WTC11 (cell line): Measurements from ENCODE around the gene TPPP3. TPM values are rescaled to one million over a fixed set of nuclear protein-coding genes. Genes with fewer than 3 reads are reported as not detected.

ENCODE experiments used
- ATAC-seq: fragments of 200-7000 bp; cut with Tn5 transposase; 2 replicates; pipeline ENCODE4 v1.10.0; 2021; ENCODE audit warnings: mild to moderate bottlenecking, moderate library complexity
- CTCF ChIA-PET: fragments of 300-600 bp; sonication (Branson Sonifier 250); formaldehyde crosslinking; loops from one replicate; lab custom pipeline; 2021; ENCODE audit warnings: antibody characterized with exemption; lab: Charles Lee
- POLR2A ChIA-PET: fragments of 350-600 bp; sonication (Branson Sonifier 250); formaldehyde crosslinking; loops from one replicate; lab custom pipeline; 2021; ENCODE audit warnings: antibody characterized with exemption; lab: Charles Lee
- DNase-seq: peaks from one replicate; pipeline ENCODE4 v3.0.0; 2021; ENCODE audit warnings: low spot score
- H3K27ac Mint-ChIP-seq: 2 replicates; pipeline ENCODE4 v1.8.0; 2021; ENCODE audit warnings: mixed read lengths
- H3K27me3 Mint-ChIP-seq: 2 replicates; pipeline ENCODE4 v1.8.0; 2021; ENCODE audit warnings: low read depth, mild to moderate bottlenecking, moderate library complexity, mixed read lengths
- H3K36me3 Mint-ChIP-seq: 2 replicates; pipeline ENCODE4 v1.8.0; 2021; ENCODE audit warnings: mixed read lengths
- H3K4me1 Mint-ChIP-seq: 2 replicates; pipeline ENCODE4 v1.8.0; 2022; ENCODE audit warnings: mixed read lengths
- H3K4me3 Mint-ChIP-seq: 2 replicates; pipeline ENCODE4 v1.8.0; 2021; ENCODE audit warnings: mild to moderate bottlenecking, moderate library complexity, mixed read lengths
- H3K9me3 Mint-ChIP-seq: 2 replicates; pipeline ENCODE4 v1.8.0; 2021; ENCODE audit warnings: mixed read lengths
- ATF1 ChIP-seq: sonication (generic); formaldehyde crosslinking; IDR thresholded peaks from 2 replicates; pipeline ENCODE4 v1.8.1; 2023; ENCODE audit warnings: mild to moderate bottlenecking, moderate library complexity, missing genetic modification reagents
- FOXJ3 ChIP-seq: sonication (generic); formaldehyde crosslinking; IDR thresholded peaks from 2 replicates; pipeline ENCODE4 v1.9.0; 2021; ENCODE audit warnings: missing genetic modification reagents, mild to moderate bottlenecking, borderline replicate concordance
- FOXP1 ChIP-seq: sonication (generic); formaldehyde crosslinking; IDR thresholded peaks from 2 replicates; pipeline ENCODE4 v1.8.0; 2022; ENCODE audit warnings: missing genetic modification reagents, mild to moderate bottlenecking, moderate library complexity, borderline replicate concordance
- NFE2L1 ChIP-seq: sonication (generic); formaldehyde crosslinking; IDR thresholded peaks from 2 replicates; pipeline ENCODE4 v1.8.1; 2023; ENCODE audit warnings: missing genetic modification reagents
- NFYB ChIP-seq: sonication (generic); formaldehyde crosslinking; conservative IDR thresholded peaks from 2 replicates; pipeline ENCODE4 v1.8.0; 2022; ENCODE audit warnings: low read depth, missing genetic modification reagents
- NR1H2 ChIP-seq: sonication (generic); formaldehyde crosslinking; IDR thresholded peaks from 2 replicates; pipeline ENCODE4 v1.9.0; 2021; ENCODE audit warnings: mild to moderate bottlenecking, moderate library complexity, missing genetic modification reagents
- NR2C2 ChIP-seq: sonication (generic); formaldehyde crosslinking; IDR thresholded peaks from 2 replicates; pipeline ENCODE4 v1.8.0; 2022; ENCODE audit warnings: mild to moderate bottlenecking, missing genetic modification reagents
- SOX15 ChIP-seq: fragments of 250-450 bp; sonication (Bioruptor Pico); IDR thresholded peaks from 2 replicates; pipeline ENCODE4 v1.9.0; 2021; ENCODE audit warnings: mild to moderate bottlenecking
- TEAD1 ChIP-seq: sonication (generic); formaldehyde crosslinking; IDR thresholded peaks from 2 replicates; pipeline ENCODE4 v1.8.0; 2022; ENCODE audit warnings: mild to moderate bottlenecking, missing genetic modification reagents
- ZBTB21 ChIP-seq: sonication (generic); formaldehyde crosslinking; IDR thresholded peaks from 2 replicates; pipeline ENCODE4 v1.8.1; 2023; ENCODE audit warnings: mild to moderate bottlenecking, missing genetic modification reagents, borderline replicate concordance
- ZNF219 ChIP-seq: sonication (generic); formaldehyde crosslinking; IDR thresholded peaks from 2 replicates; pipeline ENCODE4 v1.8.0; 2023; ENCODE audit warnings: missing genetic modification reagents, mild to moderate bottlenecking, borderline replicate concordance
- ZNF232 ChIP-seq: sonication (generic); formaldehyde crosslinking; IDR thresholded peaks from 2 replicates; pipeline ENCODE4 v1.8.0; 2022; ENCODE audit warnings: mild to moderate bottlenecking, missing genetic modification reagents
- ZNF416 ChIP-seq: fragments of 250-450 bp; sonication (Bioruptor Pico); IDR thresholded peaks from 2 replicates; pipeline ENCODE4 v1.9.0; 2021; ENCODE audit warnings: mild to moderate bottlenecking, inconsistent platforms
- total RNA-seq: library from RNA; stranded (reverse); gene quantifications from 3 replicates; pipeline ENCODE4 v1.2.3, GENCODE V29; 2021
- TF ChIP-seq, protein P1 (sequence below): sonication (generic); formaldehyde crosslinking; IDR thresholded peaks from 2 replicates; pipeline ENCODE4 v1.8.1; 2022; ENCODE audit warnings: low read depth, mild to moderate bottlenecking, moderate library complexity, missing genetic modification reagents, borderline replicate concordance
- TF ChIP-seq, protein P2 (sequence below): sonication (generic); formaldehyde crosslinking; IDR thresholded peaks from 2 replicates; pipeline ENCODE4 v1.8.0; 2022; ENCODE audit warnings: mild to moderate bottlenecking, missing genetic modification reagents
- TF ChIP-seq, protein P3 (sequence below): sonication (generic); formaldehyde crosslinking; IDR thresholded peaks from 2 replicates; pipeline ENCODE4 v1.8.1; 2023; ENCODE audit warnings: mild to moderate bottlenecking, missing genetic modification reagents, borderline replicate concordance
- TF ChIP-seq, protein P4 (sequence below): sonication (generic); formaldehyde crosslinking; IDR thresholded peaks from 2 replicates; pipeline ENCODE4 v1.8.0; 2023; ENCODE audit warnings: missing genetic modification reagents
- TF ChIP-seq, protein P5 (sequence below): fragments of 200-600 bp; IDR thresholded peaks from 2 replicates; pipeline ENCODE4 v1.8.0; 2022; ENCODE audit warnings: antibody characterized with exemption
- TF ChIP-seq, protein P6 (sequence below): sonication (generic); formaldehyde crosslinking; IDR thresholded peaks from 2 replicates; pipeline ENCODE4 v1.8.1; 2023; ENCODE audit warnings: mild to moderate bottlenecking, missing genetic modification reagents
- TF ChIP-seq, protein P7 (sequence below): sonication (generic); formaldehyde crosslinking; IDR thresholded peaks from 2 replicates; pipeline ENCODE4 v1.8.0; 2022; ENCODE audit warnings: mild to moderate bottlenecking, missing genetic modification reagents

Gene TPPP3
- total RNA-seq, 1 experiment from 2014 or later: 0.74 TPM

DNA sequence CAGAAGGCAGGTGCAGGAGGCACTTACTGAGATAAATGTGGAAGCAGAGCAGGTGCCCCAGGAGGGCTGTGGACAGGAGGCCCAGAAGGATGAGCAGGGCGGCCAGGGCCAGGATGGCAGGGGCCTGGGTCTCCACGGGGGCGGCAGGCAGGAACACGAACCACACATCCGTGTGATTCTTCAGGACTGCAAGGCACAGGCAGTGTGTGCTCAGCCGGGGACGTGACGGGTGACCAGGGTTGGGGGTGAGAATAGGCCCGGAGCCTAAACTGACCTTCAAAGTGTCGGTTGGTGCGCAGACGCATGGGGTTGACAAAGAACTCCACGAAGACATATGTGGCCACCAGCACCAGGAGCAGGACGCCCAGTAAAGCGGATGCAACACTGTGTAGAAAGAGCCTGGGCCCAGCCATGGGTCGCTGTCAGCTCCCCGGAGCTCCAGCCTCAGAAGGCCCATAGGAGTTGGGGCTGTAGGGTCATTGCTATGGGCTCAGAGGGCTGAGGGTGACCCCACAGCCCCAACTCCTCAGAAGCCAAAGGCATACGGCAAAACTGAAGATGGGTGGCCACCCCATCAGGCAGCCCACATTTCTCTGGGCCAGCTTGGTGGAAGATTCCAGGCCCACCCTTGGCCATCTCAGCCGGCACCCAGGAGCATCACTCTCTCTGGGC is 5.4 kb upstream of the TPPP3 start (continued):
- TF ChIP-seq, protein P1, sequence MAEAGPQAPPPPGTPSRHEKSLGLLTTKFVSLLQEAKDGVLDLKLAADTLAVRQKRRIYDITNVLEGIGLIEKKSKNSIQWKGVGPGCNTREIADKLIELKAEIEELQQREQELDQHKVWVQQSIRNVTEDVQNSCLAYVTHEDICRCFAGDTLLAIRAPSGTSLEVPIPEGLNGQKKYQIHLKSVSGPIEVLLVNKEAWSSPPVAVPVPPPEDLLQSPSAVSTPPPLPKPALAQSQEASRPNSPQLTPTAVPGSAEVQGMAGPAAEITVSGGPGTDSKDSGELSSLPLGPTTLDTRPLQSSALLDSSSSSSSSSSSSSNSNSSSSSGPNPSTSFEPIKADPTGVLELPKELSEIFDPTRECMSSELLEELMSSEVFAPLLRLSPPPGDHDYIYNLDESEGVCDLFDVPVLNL (CRISPR knock-in tag): no peak
- TF ChIP-seq, all 79 proteins: peak for 0

DNA sequence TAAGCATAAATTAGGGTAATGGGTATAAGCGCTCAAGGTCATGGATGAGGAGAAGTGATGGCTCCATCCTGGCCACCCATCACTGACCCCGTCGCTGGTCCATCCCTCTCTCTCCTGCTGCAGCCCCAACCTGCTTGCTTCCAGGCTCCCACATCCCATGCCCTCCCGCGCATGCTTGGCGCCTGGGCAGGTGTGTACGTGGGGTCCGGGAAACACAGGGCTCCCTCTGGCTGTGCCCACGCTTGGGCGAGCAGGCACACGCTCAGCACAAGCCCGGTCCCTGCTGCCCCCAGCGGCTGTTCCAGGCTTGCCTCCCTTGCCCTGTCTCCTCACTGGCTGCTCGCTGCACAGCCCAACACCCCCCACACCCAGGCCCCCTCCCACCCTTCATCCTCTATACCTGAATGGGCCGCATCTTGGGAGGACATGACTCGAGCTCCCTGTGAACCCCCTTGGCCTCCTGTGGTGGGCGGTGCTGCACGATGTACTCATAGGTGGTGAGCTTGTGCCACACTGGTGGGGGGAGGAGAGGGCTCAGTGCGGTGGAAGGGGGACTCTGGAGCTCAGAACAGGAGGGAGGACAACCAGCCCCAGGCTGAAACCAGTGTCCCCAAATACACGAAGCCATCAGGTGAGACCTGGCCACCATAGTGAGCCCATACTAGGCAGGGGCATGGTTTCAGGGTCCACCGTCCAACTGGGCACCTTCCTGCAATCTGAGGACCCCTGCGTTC is 4.7 kb upstream of the TPPP3 start:
- H3K27me3 Mint-ChIP-seq: peaks cover 54% of the 10 kb centered on the region
- no peak for DNase-seq

More for the DNA sequence above, 4.7 kb upstream of the TPPP3 start:
- H3K9me3 Mint-ChIP-seq: no peaks in the 10 kb centered on the region
- no peak overlapping the region for H3K27ac Mint-ChIP-seq
- ChIA-PET CTCF (interaction anchor here (0.6 to 6.8 kb wide), 13 partner anchors 7 to 152 kb away, joined by 3 to 103 read pairs (median 25); partner anchors contain the start of genes KCTD19 and LRRC36), POLR2A (no interaction called here)
- TF ChIP-seq NR2C2 (CRISPR knock-in tag) (no peak), TEAD1 (CRISPR knock-in tag) (no peak), NFE2L1 (CRISPR knock-in tag) (no peak), ZNF219 (no peak), ZBTB21 (CRISPR knock-in tag) (no peak), NFYB (CRISPR knock-in tag) (no peak), FOXJ3 (CRISPR knock-in tag) (no peak), SOX15 (no peak), ATF1 (CRISPR knock-in tag) (no peak), ZNF416 (CRISPR knock-in tag) (no peak), FOXP1 (CRISPR knock-in tag) (no peak), NR1H2 (CRISPR knock-in tag) (no peak), ZNF232 (CRISPR knock-in tag) (no peak)
- TF ChIP-seq, protein P2, sequence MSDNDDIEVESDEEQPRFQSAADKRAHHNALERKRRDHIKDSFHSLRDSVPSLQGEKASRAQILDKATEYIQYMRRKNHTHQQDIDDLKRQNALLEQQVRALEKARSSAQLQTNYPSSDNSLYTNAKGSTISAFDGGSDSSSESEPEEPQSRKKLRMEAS: no peak
- TF ChIP-seq, protein P3, sequence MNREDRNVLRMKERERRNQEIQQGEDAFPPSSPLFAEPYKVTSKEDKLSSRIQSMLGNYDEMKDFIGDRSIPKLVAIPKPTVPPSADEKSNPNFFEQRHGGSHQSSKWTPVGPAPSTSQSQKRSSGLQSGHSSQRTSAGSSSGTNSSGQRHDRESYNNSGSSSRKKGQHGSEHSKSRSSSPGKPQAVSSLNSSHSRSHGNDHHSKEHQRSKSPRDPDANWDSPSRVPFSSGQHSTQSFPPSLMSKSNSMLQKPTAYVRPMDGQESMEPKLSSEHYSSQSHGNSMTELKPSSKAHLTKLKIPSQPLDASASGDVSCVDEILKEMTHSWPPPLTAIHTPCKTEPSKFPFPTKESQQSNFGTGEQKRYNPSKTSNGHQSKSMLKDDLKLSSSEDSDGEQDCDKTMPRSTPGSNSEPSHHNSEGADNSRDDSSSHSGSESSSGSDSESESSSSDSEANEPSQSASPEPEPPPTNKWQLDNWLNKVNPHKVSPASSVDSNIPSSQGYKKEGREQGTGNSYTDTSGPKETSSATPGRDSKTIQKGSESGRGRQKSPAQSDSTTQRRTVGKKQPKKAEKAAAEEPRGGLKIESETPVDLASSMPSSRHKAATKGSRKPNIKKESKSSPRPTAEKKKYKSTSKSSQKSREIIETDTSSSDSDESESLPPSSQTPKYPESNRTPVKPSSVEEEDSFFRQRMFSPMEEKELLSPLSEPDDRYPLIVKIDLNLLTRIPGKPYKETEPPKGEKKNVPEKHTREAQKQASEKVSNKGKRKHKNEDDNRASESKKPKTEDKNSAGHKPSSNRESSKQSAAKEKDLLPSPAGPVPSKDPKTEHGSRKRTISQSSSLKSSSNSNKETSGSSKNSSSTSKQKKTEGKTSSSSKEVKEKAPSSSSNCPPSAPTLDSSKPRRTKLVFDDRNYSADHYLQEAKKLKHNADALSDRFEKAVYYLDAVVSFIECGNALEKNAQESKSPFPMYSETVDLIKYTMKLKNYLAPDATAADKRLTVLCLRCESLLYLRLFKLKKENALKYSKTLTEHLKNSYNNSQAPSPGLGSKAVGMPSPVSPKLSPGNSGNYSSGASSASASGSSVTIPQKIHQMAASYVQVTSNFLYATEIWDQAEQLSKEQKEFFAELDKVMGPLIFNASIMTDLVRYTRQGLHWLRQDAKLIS: no peak
- TF ChIP-seq, protein P1 (CRISPR knock-in tag): no peak
- TF ChIP-seq, protein P4, sequence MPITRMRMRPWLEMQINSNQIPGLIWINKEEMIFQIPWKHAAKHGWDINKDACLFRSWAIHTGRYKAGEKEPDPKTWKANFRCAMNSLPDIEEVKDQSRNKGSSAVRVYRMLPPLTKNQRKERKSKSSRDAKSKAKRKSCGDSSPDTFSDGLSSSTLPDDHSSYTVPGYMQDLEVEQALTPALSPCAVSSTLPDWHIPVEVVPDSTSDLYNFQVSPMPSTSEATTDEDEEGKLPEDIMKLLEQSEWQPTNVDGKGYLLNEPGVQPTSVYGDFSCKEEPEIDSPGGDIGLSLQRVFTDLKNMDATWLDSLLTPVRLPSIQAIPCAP (CRISPR knock-in tag): no peak
- TF ChIP-seq, protein P5, sequence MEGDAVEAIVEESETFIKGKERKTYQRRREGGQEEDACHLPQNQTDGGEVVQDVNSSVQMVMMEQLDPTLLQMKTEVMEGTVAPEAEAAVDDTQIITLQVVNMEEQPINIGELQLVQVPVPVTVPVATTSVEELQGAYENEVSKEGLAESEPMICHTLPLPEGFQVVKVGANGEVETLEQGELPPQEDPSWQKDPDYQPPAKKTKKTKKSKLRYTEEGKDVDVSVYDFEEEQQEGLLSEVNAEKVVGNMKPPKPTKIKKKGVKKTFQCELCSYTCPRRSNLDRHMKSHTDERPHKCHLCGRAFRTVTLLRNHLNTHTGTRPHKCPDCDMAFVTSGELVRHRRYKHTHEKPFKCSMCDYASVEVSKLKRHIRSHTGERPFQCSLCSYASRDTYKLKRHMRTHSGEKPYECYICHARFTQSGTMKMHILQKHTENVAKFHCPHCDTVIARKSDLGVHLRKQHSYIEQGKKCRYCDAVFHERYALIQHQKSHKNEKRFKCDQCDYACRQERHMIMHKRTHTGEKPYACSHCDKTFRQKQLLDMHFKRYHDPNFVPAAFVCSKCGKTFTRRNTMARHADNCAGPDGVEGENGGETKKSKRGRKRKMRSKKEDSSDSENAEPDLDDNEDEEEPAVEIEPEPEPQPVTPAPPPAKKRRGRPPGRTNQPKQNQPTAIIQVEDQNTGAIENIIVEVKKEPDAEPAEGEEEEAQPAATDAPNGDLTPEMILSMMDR: no peak
- TF ChIP-seq, protein P6, sequence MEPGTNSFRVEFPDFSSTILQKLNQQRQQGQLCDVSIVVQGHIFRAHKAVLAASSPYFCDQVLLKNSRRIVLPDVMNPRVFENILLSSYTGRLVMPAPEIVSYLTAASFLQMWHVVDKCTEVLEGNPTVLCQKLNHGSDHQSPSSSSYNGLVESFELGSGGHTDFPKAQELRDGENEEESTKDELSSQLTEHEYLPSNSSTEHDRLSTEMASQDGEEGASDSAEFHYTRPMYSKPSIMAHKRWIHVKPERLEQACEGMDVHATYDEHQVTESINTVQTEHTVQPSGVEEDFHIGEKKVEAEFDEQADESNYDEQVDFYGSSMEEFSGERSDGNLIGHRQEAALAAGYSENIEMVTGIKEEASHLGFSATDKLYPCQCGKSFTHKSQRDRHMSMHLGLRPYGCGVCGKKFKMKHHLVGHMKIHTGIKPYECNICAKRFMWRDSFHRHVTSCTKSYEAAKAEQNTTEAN (CRISPR knock-in tag): no peak
- TF ChIP-seq, protein P7, sequence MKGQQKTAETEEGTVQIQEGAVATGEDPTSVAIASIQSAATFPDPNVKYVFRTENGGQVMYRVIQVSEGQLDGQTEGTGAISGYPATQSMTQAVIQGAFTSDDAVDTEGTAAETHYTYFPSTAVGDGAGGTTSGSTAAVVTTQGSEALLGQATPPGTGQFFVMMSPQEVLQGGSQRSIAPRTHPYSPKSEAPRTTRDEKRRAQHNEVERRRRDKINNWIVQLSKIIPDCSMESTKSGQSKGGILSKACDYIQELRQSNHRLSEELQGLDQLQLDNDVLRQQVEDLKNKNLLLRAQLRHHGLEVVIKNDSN (CRISPR knock-in tag): no peak
- no peak for ATAC-seq
- peaks cover 23% of the 10 kb centered on the region for H3K4me1 Mint-ChIP-seq
- H3K36me3 Mint-ChIP-seq: no peaks in the 10 kb centered on the region
- no peak overlapping the region for H3K4me3 Mint-ChIP-seq
